T-helper 22 cell (primary cell): ENCODE results near the gene SLC17A9.
A peak's percentile ranks its signal among the peaks of the same experiment; 100 is the strongest.
"Not testable (repeated sequence)": the region's sequence is repeated elsewhere in the genome, so short reads cannot be mapped to it uniquely, and the experiment has no call there.

ENCODE experiments used
- DNase-seq: peaks from one replicate; pipeline ENCODE4 v3.0.0-alpha.2; 2020; ENCODE audit warnings: low read depth

SLC17A9 gene

GRCh38 chr20:62920039-62920645 is 32.4 kb upstream of the SLC17A9 start:
- DNase-seq = no peak

- DNase-seq = peak; percentile 47
Observed at GRCh38 chr20:62921119-62921687, 31.3 kb upstream of the SLC17A9 start.

DNA sequence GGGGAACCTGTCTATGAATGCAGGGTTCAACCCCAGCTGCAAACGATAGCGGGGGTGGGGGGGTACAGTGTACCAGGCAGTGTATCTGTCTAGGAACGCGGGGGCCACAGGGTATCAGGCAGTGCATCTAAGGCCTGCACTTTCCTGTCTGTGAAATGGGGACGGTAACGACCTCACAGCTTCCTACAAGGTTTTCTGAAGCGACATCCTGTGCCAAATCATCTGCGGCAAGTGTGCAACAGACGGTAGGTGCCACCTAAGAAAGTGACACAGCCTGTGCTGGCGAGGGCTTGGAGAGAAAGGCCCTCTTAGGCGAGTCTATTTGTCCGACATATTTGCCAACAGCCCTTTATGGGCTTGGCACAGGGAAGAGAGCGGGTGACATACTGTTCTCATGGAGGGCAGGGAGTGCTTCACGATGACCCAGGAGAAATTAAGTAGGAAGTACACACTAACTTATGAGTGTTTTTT is 30.0 kb upstream of the SLC17A9 start:
- peak; percentile 59 for DNase-seq

DNA sequence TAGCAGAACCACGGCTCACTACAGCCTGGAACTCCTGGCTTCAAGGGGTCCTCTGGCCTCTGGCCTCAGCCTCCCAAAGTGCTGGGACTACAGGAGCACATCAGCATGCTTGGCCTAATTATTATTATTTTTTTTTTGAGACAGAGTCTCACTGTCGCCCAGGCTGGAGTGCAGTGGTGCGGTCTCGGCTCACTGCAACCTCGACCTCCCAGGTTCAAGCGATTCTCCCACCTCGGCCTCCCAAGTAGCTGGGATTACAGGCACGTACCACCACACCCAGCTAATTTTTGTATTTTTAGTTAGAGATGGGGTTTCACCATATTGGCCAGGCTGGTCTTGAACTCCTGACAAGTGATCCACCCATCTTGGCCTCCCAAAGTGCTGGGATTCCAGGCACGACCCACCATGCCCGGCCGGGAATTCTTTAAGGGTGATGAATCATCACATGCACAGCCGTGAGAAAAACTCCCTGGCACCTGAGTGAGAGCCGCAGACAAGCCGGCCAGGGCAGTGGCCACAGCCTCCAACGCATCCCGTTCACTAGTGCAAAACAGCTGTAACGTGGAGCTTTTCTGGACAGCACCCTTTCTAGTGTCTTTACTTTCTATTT is 29.3 kb upstream of the SLC17A9 start:
- DNase-seq = not testable (repeated sequence)

- DNase-seq = no peak
Observed at GRCh38 chr20:62923669-62924441, 28.7 kb upstream of the SLC17A9 start.

- DNase-seq = peak; percentile 37
Observed at GRCh38 chr20:62924442-62925075, 27.9 kb upstream of the SLC17A9 start.

DNA sequence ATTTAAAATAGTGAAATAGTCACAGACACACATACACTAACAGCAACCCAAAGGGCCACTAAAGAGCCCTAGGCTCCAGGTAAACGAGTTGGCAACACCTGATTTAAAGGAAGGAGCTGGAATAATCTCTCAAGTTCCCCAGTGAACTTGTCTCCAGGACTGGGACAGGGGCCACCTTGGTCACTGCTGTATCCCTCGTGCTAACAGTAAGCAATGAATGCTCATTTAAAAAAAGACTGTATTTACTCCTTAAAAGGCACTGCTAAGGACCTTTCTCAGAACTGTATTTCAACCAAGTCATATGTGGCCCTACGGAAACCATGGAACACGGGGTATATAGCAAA is 27.5 kb upstream of the SLC17A9 start:
- no peak for DNase-seq

- peak; percentile 51 for DNase-seq
Observed at GRCh38 chr20:62925420-62926228, 26.9 kb upstream of the SLC17A9 start.

DNA sequence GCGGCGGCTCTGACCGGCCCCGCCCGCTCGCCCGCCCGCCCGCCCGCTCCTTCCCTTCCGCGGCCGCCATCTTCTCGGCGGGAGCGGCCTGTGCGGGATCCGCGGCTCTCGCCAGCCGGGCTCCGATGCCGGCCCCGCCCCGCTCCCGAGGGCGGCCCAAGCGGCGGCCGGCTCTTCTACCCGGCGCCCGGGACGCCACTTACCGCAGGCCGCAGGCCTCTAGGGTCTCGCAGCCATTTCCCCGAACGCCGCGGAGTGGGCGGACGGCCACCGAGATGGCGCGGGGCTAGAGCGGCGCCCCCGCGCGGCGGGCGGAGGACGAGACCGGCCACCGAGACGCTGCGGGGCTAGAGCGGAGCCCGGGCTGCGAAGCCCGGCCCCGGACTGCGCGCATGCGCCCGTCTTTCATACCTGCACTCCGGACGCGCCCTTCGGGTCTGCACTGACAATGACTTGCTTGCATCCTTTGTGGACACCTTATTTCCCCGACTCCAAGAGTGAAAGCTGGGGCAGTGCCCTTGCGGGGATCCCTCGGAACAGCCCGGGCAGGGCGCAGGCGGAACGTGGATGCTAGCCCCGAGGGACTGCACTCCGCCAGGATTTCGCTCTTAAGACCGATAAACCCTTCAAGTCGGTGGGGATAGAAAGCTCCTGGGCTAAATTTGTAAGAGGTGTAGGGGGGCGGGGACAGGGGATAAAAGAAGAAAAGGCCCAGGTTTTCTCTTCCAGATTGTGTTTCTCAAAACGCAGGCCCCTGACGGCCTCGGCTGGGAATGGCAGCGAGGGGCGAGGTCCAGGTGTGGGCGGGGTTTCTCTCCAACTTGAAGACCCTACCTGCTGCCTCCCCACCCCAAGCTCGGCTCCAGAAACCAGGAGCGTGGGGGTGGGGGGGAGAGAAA is 26.0 kb upstream of the SLC17A9 start, which contains the start of gene DIDO1:
Gene DIDO1 (minus strand): TSS at position 277 of the 899 bp plus-strand sequence.
- DNase-seq = peak; percentile 79

GRCh38 chr20:62927128-62927705 is 25.3 kb upstream of the SLC17A9 start:
- DNase-seq = no peak

DNA sequence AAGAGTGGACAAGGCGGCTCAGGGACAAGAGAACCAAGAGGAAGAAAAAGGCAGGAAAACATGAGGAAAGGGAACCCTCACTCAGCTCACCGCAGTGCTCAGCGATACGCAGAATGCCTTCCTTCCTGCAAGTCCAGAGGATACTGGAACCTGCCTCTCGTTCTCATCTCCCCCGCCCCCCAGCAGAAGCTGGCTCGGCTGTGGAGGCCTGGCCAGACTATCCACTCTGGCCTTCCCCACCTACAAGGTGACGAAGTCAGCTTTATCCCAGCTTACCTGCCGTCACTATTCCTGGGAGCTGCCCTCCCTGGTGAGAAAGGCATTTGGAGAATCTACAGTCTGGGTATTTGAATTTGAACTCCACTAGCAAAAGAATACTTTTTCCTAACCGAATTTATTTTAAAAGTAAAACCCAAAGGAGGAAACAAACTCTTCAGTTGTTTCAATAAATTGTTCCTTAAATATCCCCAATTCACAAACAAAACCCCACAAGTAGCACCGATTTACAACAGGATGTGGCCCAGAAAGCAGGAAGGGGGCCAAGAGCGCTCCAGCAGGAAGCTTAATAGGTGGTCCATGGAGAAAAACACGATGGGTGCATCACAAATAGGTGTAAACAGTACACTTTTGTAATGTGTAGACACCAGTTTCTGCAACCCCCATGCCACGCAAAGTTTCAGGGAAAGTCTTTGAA is 24.1 kb upstream of the SLC17A9 start:
- DNase-seq = no peak

GRCh38 chr20:62929051-62929538 is 23.4 kb upstream of the SLC17A9 start:
- peak; percentile 55 for DNase-seq

- DNase-seq = no peak
Observed at GRCh38 chr20:62931464-62931863, 21.0 kb upstream of the SLC17A9 start.

GRCh38 chr20:62933966-62934365 is 18.5 kb upstream of the SLC17A9 start:
- DNase-seq = no peak

DNA sequence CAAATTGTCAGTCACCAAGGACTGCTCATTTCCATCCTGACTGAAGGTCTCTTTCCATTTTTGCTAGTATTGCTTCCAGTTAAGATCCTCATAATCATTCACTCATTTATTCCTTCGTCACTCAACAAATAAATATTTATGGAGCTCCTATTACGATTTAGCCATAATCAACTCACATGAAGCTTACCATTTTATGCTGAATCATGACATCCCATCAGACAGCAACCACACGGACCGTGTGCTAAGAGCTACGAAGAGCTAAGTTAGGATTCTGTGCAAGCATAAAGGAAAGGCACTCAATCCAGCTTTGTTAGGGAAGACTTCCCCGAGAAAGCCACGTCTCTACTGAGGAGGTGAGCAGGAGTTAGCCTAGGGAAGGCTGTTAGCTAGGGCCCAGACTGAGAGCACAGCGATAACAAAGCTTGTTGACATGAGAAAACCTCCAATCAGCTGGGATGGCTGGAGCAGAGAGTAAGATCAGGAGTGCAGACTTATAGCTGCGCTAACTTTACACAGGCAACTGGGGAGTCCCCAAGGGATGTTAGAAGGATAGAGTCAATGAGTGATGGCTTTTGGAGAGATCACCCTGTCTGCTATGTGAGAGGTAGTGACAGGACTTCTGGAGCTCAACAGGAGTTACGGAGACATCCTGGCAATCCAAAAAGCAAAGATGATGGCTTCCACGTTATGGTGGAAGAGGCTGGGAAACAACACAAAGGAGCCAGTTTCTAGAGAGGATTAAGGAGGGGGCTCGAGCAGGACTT is 17.1 kb upstream of the SLC17A9 start:
- DNase-seq = no peak

GRCh38 chr20:62935968-62936585 is 16.4 kb upstream of the SLC17A9 start:
- DNase-seq = no peak

GRCh38 chr20:62937268-62938104 is 15.0 kb upstream of the SLC17A9 start:
- peak; percentile 93 for DNase-seq
